Nucleus accumbens (tissue), 56 donors: Measurements from ENCODE around the gene LRRC23.
A peak's percentile ranks its signal among the peaks of the same experiment; 100 is the strongest.

Experiments
- DNase-seq, 56 donors: peaks; one replicate each; lab custom pipeline; 2025; lab: John Stamatoyannopoulos, UW

LRRC23 gene

DNA sequence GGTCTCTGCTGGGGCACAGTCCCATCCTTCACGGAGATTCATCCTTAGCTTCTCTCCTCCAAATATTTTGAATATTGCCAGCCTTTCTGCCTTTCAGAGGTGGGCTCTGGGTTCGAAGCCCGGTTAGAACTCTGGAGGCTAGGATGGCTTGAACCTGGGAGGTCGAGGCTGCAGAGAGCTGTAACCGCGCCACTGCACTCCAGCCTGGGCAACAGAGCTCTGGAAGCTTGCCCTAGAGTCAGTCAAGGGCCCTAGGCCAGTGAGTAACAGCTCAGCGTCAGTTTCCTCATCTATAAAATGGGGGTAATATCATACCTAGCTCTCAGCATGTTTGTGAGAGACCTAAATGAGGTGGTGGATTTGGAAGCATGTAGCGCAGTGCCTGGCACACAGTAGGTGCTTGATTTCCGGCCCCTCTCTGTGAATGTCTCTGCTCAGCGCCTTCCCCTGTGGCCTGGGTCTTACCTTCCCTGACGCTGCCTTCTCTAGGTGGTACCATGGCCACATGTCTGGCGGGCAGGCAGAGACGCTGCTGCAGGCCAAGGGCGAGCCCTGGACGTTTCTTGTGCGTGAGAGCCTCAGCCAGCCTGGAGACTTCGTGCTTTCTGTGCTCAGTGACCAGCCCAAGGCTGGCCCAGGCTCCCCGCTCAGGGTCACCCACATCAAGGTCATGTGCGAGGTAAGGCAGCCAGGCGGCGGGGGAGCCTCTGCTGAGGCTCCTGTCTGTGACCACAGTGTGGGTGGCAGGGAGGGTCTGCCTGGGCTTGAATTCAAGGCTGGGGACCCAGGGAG lies 49.9 kb downstream of the LRRC23 start:
- no peak for DNase-seq

DNA sequence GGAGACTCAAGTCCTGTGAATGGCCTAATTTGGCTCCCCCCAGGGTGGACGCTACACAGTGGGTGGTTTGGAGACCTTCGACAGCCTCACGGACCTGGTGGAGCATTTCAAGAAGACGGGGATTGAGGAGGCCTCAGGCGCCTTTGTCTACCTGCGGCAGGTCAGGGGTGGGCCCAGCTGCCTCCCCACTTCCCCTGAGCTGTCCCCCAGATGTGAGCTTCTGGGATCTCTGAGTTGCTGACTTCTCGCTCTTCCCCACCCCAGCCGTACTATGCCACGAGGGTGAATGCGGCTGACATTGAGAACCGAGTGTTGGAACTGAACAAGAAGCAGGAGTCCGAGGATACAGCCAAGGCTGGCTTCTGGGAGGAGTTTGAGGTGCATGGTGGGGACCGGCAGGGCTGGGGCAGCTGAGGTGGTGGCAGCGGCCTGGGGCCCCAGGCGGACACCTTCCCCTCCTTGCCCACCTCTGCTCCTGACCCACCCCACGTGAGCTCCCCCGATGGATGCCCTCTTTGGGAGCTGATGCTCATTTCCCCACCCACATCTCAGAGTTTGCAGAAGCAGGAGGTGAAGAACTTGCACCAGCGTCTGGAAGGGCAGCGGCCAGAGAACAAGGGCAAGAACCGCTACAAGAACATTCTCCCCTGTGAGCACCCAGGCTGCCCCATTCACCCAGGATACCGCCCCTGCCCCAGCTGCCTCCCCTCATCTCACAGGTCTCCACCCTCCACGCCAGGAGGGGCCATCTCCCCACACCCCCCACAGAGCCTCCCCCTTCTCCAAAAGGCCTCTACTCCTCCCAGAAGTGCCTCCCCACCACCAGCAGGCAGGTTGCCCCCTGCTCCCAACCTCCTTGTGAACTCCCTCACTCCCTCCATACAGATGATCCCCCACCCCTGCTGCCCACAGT lies 50.7 kb downstream of the LRRC23 start:
- no peak for DNase-seq

DNA sequence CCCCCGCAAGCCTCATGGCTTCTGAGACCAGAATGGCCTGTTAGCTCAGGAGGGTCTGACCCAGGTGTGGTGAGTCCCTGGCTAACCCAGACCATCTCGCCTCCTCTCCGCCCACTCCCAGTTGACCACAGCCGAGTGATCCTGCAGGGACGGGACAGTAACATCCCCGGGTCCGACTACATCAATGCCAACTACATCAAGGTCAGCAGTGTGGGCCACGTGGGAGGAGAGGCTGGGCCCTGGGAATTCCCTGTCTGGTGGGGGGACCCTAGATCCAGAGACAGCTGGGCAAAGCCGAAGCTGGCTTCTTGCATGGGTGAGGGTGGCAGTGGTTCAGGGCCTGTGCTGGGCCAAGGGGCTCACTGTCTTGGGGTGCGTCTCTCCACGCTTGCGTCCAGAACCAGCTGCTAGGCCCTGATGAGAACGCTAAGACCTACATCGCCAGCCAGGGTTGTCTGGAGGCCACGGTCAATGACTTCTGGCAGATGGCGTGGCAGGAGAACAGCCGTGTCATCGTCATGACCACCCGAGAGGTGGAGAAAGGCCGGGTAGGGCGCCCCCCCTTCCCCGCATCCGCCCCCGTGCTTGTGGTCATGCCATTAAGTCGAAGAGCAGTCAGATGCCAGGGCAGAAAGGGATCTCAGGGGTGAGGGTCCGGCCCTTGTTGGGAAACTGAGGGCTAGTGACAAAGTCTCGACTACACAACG lies 51.6 kb downstream of the LRRC23 start:
- no peak for DNase-seq

DNA sequence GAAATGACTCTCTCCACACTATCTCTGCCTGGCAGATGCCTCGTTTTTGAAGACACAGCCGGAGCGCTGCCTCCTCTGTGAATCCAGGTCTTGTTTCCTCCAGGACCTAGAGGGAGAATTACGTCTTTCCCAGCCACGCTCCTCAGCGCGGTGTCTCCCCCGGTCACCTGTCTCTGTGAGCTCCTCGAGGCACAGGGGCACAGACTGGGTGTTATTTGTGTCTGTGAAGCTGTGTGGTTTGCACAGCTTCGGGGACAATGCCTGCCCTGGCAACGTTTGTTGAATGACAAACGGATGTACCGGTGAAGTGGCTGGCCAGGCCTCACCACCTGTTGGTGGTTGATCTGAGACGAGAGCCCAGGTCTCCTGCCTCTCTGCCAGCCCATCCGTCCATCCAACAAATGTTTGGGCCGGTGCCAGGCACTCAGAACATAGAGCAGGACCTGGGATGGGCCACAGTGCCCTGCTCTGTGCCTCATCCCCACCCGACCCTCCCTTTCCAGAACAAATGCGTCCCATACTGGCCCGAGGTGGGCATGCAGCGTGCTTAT lies 52.6 kb downstream of the LRRC23 start:
- no peak for DNase-seq

DNA sequence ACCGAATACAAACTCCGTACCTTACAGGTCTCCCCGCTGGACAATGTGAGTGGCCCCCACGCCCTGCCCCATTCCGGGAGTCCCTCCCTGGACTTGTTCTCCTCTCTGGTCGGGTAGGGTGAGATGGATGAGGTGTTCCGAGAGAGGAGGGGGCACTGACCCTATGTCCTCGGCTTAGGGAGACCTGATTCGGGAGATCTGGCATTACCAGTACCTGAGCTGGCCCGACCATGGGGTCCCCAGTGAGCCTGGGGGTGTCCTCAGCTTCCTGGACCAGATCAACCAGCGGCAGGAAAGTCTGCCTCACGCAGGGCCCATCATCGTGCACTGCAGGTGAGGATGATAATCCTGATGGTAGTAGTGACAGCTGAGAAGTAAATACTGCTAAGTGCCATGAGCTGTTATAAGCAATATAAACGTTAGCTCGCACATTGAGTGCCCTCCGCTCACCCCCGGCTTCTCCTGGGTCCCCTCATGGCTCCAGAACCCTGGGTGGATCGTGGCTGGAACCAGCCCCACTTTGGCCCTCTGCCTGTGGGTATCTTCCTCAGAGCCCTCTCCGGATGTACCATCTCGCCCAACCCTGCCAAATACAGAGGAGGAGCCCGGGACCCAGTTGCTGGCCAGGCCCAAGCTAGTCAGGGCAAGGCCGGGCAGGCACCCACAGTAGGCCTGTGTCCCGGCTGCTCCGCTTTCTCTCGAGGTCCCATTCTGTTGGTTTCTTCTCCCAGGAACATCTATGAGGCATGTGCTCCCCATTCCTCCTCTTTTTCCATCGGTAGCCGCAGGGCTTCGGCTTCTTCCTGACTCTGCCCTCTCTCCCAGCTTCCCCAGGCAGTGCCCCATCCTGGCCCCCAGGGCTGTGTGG lies 53.4 kb downstream of the LRRC23 start:
- DNase-seq: no peak

DNA sequence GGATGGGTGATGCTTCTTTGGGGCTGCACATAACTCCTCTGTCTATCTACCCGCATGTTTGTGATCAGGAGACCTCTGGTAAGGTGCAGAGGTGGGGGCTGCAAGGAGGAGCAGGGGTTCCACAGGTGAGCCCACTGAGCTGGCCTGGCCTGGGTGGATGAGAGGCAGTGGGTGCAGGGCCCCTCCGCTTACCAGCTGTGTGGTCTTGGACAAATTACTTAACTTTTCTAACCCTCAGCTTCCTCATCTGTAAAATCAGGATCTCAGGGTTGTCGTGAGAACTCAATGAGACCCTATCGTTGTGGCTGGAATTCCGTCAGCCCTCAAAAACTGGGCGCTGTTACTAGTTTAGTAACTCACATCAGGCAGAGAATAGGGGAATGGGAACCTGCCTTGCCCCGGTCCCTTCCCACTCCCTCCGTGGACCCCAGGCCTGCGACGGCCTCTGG lies 54.0 kb downstream of the LRRC23 start:
- no peak for DNase-seq

DNA sequence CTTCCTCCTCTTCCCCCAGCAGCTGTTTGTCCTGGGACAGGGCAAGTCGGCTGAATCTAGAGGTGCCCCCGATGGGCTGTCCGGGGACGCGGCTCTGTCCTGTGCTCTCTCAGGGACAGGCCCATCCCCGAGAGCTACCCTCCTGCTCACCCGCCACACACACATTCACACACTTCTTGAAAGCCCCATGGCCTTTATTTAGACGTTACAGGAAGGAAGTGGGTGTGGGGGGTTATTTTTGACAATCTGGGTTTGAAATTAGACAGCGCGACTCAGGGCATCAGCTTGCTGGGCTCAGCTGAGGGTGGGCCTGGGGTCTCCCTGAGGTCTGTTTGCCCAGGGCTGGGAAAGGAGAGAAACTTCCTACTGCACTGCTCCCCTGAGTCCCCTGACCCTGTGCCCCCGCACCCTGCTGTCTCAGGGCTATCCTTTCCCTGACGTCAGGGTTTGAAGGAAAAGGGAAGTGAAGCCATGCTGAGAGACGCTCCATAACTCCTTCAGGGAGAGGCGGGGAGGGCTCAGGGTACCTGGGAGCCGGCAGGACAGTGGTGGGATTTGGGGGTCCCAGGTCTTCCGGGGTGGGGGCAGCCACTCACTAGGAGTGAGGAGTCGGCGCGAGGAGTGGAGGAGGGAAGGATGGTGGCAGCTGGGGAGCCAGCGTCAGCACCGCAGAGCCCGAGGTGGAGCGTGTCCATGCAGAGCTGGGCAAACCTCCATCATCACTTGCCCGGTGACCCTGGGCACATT lies 54.6 kb downstream of the LRRC23 start:
- peak in 3 of 56 donors; percentile 20 to 33 (median 26) for DNase-seq

DNA sequence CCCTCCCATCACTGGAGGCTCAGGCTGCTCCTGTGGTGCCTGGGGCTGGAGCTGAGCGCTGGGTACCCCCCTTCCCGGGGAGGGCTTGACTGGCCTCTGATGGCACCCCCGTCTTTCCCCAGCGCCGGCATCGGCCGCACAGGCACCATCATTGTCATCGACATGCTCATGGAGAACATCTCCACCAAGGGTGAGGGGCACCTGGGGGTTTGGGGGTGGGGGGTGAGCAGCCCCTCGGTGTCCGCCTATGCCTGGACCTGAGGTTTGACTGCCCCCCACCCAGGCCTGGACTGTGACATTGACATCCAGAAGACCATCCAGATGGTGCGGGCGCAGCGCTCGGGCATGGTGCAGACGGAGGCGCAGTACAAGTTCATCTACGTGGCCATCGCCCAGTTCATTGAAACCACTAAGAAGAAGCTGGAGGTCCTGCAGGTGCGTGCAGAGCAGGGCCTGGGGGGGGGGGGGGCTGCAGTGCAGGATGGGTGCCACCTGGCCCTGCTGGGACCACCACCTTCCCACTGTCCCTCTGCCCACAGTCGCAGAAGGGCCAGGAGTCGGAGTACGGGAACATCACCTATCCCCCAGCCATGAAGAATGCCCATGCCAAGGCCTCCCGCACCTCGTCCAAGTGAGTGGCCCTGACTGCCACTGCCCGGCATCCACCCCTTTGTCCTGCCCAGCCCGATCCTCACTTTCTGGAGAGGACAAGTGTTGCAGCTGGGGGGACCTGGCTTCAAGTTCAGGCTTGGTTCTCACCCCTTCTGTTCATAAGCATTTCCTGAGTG lies 55.4 kb downstream of the LRRC23 start:
- DNase-seq: no peak

DNA sequence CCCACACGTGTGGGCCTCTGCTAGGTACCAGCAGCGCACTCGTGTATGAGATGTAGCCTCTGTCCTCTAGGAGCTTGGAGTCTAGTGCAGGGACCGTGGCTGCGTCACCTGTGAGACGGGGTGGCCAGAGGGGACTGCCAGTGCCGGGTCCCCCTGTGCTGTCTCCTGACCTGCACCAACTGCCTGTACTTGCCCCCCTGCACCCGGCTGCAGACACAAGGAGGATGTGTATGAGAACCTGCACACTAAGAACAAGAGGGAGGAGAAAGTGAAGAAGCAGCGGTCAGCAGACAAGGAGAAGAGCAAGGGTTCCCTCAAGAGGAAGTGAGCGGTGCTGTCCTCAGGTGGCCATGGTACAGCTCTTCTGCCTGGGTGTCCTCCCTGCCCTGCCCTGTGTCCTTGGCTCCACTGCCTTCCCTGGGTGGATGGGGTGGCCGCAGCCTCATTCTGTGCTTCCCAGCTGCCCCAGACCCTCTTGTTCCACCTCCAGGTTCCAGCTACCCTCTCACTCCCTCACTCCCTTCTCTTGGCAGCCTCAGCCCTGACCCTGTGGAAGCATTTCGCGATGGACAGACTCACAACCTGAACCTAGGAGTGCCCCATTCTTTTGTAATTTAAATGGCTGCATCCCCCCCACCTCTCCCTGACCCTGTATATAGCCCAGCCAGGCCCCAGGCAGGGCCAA lies 56.1 kb downstream of the LRRC23 start:
- DNase-seq: no peak

DNA sequence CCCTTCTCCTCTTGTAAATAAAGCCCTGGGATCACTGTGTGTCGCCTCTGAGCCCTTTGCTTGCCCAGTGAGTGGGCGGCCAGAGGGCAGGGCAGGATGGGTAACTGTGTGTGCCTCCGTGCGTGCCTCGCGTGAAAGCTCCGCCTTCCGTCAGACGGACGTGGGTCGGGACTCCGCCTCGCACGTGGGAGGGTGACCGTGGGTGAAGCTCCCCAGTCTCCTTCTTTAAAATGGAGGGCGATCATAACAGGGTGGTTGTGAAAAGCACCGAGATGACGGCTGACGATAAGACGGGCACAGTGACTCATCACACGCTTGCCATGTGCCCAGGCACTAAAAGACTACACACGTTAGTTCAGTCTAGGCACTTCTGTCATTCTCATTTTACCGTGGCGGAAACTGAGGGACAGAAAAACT lies 56.7 kb downstream of the LRRC23 start:
- DNase-seq: peak in 31 of 56 donors; percentile 16 to 84 (median 55)

DNA sequence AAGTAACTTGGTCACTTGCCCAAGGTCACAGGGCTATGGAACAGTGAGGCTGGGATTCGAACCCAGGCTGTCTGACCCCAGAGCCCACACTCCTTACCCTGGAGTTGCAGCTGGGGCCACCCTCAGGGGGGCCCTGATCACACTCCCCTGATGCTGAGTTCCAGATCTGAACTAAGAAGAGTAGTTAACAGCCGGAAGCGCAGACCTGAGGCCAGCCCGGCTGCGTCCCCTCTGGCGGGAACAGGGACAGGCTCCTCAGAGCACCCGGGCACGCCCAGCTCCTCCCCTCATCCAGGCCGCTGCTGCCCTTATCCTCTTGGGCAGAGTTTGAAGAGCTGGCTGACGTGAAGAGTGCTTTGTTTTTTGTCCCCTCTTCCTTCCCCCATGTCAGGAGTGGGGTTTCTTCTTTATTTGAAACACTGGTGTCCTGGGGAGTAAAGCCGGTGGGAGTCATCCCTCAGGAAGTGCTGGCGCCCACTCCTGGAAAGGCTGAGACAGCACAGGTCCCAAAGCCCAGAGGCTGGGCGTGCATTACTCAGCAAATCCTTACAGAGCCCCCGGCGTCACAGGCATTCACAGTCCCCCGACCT lies 57.2 kb downstream of the LRRC23 start:
- peak in 8 of 56 donors; percentile 13 to 41 (median 18) for DNase-seq

DNA sequence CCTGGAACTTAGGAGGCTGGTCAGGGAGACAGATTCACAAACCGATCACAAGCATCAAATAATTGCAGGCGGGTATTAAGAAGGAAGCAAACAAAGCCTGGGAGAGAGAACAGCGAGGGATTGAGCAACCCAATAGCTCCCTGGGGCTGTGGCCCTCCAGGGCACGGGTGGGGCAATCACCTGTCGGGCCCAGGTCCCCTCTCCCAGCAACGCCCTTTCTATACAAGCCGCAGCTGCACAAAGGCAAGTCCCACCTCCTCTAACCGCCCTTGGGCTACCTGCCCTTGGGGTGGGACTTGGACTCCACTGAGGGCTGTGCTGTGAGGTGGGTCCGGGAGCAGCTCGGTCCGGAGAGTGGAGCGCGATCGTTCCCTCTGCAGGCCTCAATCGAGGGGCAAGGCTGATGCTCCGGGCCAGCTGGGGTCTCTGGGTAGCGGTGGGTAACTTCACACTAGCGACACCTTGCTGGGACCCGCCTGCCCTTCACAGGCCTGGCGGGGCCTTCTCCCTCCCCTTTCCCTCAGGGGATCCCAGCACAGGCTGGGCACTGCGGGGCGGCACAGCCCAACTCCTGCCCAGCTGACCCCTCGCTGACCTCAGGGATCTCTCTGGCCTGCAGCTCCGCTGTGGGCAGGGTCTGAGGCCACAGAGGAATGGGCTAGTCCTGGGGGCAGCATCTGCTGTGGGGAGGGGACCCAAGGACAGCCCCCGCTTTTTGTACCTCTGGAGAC lies 57.8 kb downstream of the LRRC23 start:
- no peak for DNase-seq

DNA sequence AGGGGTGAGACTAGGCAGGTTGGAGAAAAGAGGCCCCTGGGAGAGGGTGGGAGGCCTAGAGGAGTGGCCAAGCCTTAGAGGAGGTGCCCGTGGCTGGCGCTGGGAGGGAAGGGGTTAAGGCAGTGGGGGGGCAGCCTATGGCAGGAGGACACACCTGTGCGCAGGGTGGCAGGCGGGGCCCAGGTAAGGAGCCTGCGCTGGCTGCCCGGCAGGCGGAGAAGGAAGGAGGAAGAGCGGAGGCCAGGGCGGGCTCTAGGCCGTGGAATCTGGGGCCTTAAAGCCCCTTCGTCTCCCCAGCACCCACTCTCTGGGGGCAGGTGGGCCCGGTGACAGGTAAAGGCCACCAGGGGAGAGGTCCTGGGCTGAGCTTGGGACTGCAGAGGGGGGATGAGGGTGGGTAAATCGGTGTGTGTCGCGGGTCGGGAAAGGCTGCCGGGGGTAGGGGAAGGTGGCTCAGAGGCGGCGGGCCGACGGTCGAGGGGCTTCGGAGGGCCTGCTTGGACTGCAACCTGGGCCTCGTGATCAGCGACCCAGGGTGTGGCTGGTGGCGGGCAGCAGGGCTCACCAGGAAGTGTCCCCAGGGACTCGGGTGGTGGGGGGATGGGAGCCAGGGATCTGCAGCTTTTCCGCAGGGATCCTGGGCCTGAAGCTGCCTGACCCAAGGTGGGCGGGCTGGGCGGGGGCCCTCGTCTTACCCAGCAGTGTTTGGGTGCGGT lies 58.6 kb downstream of the LRRC23 start:
- no peak for DNase-seq
